ENCODE data around the gene VTA1. TPM values are rescaled to one million over a fixed set of nuclear protein-coding genes. Genes with fewer than 3 reads are reported as not detected.

VTA1 gene
- total and polyA plus RNA-seq, 2 of the 8 experiments (the other 6 are each of a cell fraction or from before 2014, with no cell fraction given) = 63.6 to 67.0 TPM

GRCh38 chr6:142218446-142218845, 71.4 kb downstream of the VTA1 start:
- H3K4ac ChIP-seq (replicated peaks; ENCODE audit: insufficient read length, low read depth, low read length) = no peak overlapping the region
- H3K79me1 ChIP-seq (ENCODE audit: low read depth, low read length) = no peaks in the 10 kb centered on the region
- TF ChIP-seq TAF1 (IDR thresholded peaks at IDR 0.05; ENCODE audit: low read depth, low read length) = no peak
- no peak for TF ChIP-seq ATF2 (IDR thresholded peaks at IDR 0.05; ENCODE audit: low read length)
- no peak for TF ChIP-seq EGR1 (IDR thresholded peaks at IDR 0.05; ENCODE audit: borderline replicate concordance, low read depth, low read length)
- TF ChIP-seq SP2 (IDR thresholded peaks at IDR 0.05; ENCODE audit: low read length) = no peak
- TF ChIP-seq BACH1 (IDR thresholded peaks at IDR 0.05; ENCODE audit: low read length) = no peak
- H3K27ac ChIP-seq (ENCODE audit: low read depth, low read length) = no peak overlapping the region
- ChIA-PET CTCF (ENCODE audit: partially characterized antibody) (interaction anchor here (0.9 to 4.5 kb wide), 3 partner anchors 11 to 59 kb away, joined by 3 to 18 read pairs (median 3); no protein-coding TSS in a partner anchor), POLR2A (ENCODE audit: partially characterized antibody) (no interaction called here)
- H2BK20ac ChIP-seq (ENCODE audit: low read length) = no peak overlapping the region
- H2BK120ac ChIP-seq (replicated peaks; ENCODE audit: low read depth, low read length) = no peak overlapping the region
- H3K23me2 ChIP-seq (ENCODE audit: low read depth, low read length) = no peaks in the 10 kb centered on the region
- no peak overlapping the region for H2BK12ac ChIP-seq (ENCODE audit: low read depth, low read length)
- no peaks in the 10 kb centered on the region for H4K20me1 ChIP-seq (replicated peaks in 1 of 2; ENCODE audit: control insufficient read depth in 1 of 2, insufficient read depth in 2 of 2, low read length in 2 of 2)
- no peak for FAIRE-seq
- H4K8ac ChIP-seq (ENCODE audit: extremely low read depth, insufficient read depth, low read length) = no peak overlapping the region
- no peak overlapping the region for H4K91ac ChIP-seq (replicated peaks; ENCODE audit: insufficient read length, low read length)
- H2BK15ac ChIP-seq (ENCODE audit: low read length) = no peak overlapping the region
- no peak overlapping the region for H3K18ac ChIP-seq (ENCODE audit: extremely low read depth, low read length)
- H3K4me1 ChIP-seq (replicated peaks in 1 of 4; ENCODE audit: control insufficient read depth in 3 of 4, insufficient read depth in 4 of 4, low read length in 3 of 4) = no peaks in the 10 kb centered on the region
- no peak overlapping the region for H3K14ac ChIP-seq (ENCODE audit: insufficient read length)
- DNase-seq (ENCODE audit: low read depth in 1 of 2, low spot score in 2 of 2) = no peak
- H2AK5ac ChIP-seq (ENCODE audit: low read depth, low read length) = no peak overlapping the region
- H2AFZ ChIP-seq (ENCODE audit: low read length) = no peak overlapping the region
- H3K23ac ChIP-seq (ENCODE audit: insufficient read length) = no peak overlapping the region
- no peak overlapping the region for H3K9ac ChIP-seq (replicated peaks in 1 of 4; ENCODE audit: extremely low read depth in 1 of 4, low read depth in 3 of 4, low read length in 3 of 4)
- H2BK5ac ChIP-seq (ENCODE audit: low read depth, low read length) = no peak overlapping the region
- no peak overlapping the region for H3K4me3 ChIP-seq (ENCODE audit: extremely low read depth in 1 of 4, insufficient read depth in 2 of 4, low read depth in 3 of 4, low read length in 4 of 4)
- peaks cover 0 to 11% (median 3%) of the 10 kb centered on the region in 4 experiments; a peak in 3 of 8 replicates for H3K36me3 ChIP-seq (ENCODE audit: control insufficient read depth in 2 of 4, insufficient read depth in 4 of 4, low read length in 3 of 4)
- no peaks in the 10 kb centered on the region for H3K27me3 ChIP-seq (replicated peaks in 1 of 4; ENCODE audit: control insufficient read depth in 3 of 4, extremely low read depth in 1 of 4, insufficient read depth in 3 of 4, low read length in 3 of 4)
- H4K5ac ChIP-seq (ENCODE audit: insufficient read length, low read depth, low read length) = no peak overlapping the region
- H3K56ac ChIP-seq (replicated peaks; ENCODE audit: insufficient read length, low read depth, low read length) = no peak overlapping the region
- WGBS, 2 experiments (ENCODE audit: extremely low coverage in 1 of 2, insufficient coverage in 1 of 2, insufficient read length in 1 of 2, insufficient replicate concordance in 2 of 2, low coverage in 1 of 2, low lambda C conversion rate in 2 of 2, missing lambda C conversion rate in 1 of 2) = 85% methylated on average over 2 of the region's 2 CpGs; no CpG with 5 or more reads in 1 of the 2 experiments
- H3K79me2 ChIP-seq (ENCODE audit: control insufficient read depth in 1 of 2, insufficient read depth in 2 of 2, low read length in 2 of 2) = no peaks in the 10 kb centered on the region
- H3K4me2 ChIP-seq (ENCODE audit: insufficient read depth in 1 of 2, low read depth in 2 of 2, low read length in 2 of 2) = no peak overlapping the region
- H3K9me3 ChIP-seq (ENCODE audit: insufficient read depth in 2 of 2, low read depth in 1 of 2, low read length in 1 of 2) = peaks cover 0 to 3% of the 10 kb centered on the region in 2 experiments; a peak in 1 of 4 replicates

All from H1 (cell line).